HG03521 (cell line): ENCODE measurements around the gene SCARB1.

Source experiments
- ATAC-seq: cut with Tn5 transposase; IDR thresholded peaks from one replicate; pipeline ENCODE4 v1.9.1; 2021; ENCODE audit warnings: mild to moderate bottlenecking, moderate library complexity; ENCODE audit not compliant: unreplicated experiment

Gene SCARB1

DNA sequence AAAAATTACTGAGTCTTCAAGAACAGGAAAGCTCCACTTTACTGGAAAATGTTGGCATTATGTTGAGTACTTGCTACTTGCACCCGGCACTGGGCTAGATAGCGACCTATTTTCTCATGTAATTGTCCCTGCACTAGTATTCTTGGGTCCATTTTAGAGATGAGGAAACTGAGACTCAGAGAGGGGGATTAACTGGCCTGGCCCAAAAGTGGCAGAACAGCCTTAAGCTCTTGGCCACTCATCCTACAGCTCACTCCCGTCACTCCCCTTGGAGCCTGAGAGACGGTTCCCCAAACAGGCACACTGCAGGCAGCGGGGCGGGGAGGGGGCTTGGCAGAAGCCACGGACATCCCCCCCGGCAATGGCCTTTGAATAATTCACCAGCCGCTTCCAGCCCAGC is 113.9 kb downstream of the SCARB1 start:
- no peak for ATAC-seq

DNA sequence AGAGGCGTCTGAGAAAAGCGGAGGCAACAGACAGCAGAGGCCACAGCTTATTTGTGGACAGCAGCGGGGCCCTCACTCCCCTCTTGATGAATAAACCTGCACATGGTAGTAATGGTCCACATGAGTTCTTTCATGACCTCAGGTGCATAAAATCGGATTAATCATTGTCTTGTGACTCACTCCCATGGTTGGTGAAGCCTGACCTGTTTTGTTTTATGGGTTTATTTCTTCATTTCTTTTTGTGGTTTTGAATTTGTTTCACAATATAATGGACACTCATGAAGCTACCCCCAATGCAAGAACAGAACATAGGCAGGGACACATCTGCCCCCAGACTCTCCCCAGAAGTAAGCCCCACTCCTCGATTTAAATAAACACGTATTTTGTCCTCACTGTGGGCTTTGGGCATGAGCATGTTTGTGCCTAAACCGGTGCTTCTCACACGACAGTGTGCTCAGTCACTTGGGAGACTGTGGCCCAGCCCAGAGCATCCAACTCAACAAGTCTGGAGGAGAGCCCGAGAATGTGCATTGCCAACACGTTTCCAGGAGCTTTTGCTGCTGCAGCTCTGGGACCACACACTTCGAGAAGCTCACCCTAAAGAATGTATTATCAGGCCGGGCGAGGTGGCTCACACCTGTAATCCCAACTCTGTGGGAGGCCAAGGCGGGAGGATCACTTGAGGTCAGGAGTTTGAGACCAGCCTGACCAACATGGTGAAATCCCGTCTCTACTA is 116.1 kb downstream of the SCARB1 start:
- no peak for ATAC-seq

DNA sequence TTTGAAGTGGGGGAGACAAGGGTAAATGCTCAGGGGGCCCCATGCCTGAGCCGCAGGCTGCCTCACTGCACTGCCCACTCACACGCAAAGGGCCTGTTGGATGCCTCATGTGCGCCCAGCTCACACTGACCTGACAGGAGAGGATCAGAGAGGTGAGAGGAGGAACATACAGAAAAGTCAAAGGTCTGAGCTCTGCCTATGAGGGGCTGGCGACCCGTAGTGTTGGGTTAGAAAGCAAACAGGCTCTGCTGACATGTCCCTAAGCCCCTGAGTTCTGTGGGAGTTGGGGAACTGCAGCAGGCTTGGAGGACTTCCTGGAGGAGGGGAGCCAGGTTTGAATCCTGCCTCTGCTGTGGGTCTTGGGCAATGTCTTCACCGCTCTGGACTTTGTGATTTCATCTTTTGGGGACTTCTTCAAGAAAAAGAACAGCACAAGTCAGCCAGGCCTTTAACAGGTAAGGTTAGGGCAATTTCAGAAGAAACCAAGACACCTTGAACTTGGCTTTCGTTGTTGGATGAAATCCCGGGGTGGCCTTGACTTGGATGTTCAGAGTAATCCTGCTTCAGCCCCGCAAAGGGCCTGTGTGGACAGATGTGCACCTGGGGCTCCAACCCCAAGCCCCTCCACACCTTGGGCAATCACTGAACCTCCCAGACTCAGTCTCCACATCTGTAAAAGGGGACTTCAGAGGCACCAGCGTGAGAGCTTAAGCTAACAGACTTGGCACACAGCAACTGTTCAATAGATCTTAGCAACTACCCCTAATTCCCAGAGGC is 116.8 kb downstream of the SCARB1 start:
- ATAC-seq, result no peak

DNA sequence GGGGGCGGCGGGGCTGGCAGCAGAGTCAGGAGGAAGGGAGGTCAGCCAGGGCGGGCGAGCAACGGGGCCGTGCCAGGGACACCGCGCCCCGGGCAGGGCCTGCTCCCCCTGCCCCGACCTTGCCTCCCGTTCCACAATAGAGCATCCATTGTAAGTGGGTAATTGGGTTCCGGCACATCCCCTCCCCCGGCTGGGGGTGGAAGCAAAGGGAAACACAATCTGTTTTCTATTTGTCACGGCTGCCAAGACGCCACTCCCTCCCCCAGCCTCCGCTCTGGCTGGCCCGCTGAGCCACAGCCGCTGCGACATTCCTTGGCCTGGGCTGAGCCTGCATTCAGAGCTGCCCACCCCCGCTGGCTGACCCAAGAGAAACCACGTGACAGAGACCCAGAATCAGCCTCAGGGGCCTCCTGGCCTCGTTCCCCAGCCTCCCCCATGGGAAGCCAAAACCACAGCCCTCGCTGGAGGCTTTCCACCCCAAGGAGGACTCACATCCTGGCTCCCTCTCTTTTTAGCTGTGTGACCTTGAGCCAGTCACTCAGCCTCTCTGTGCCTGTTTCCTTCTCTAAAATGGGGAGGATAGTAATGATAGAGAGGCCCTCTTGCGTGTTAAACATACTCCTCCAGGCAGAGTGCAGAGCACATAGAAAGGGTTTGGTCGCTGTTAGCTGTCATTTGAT is 117.6 kb downstream of the SCARB1 start:
- ATAC-seq, result no peak

- no peak for ATAC-seq
These were observed 118.2 kb downstream of the SCARB1 start for GRCh38 chr12:124745465-124745890.

- ATAC-seq, result no peak
These were observed 118.8 kb downstream of the SCARB1 start for GRCh38 chr12:124744659-124745464.

GRCh38 chr12:124744273-124744640 is 119.4 kb downstream of the SCARB1 start:
- ATAC-seq, result no peak

DNA sequence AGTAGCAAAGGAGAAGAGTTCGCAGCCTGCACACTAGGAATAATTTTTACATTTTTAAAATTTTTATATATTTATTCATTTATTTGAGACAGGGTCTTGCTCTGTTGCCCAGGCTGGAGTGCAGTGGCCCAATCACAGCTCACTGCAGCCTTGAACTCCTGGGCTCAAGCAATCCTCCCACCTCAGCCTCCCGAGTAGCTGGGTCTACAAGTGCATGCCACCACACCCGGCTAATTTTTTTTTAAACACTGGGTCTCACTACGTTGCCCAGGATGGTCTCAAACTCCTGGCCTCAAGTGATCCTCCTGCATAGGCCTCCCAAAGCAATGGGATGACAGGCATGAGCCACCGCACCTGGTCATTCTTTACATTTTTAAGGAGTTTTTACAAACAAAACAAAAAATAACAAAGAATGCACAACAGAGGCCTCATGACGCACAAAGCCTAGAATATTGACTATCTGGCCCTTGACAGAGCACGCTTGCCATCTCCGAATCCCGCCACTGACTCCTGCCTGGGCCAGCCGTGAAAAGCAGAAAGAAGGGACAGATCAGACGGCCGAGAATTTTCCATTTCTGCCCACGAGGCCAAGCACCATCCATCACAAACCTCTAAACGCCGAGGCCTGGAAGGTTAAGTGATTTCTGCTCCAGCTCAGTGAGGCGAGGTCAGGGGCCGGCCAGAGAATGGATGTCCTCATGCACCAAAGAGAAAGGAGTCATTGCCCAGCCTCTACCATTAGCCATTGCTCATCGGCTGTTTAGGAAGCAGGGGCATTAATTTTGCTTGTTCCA is 120.0 kb downstream of the SCARB1 start:
- ATAC-seq, result no peak

- ATAC-seq, result no peak
These were observed 121.0 kb downstream of the SCARB1 start for GRCh38 chr12:124742678-124743077.

- no peak for ATAC-seq
These were observed 121.6 kb downstream of the SCARB1 start for GRCh38 chr12:124742111-124742510.

DNA sequence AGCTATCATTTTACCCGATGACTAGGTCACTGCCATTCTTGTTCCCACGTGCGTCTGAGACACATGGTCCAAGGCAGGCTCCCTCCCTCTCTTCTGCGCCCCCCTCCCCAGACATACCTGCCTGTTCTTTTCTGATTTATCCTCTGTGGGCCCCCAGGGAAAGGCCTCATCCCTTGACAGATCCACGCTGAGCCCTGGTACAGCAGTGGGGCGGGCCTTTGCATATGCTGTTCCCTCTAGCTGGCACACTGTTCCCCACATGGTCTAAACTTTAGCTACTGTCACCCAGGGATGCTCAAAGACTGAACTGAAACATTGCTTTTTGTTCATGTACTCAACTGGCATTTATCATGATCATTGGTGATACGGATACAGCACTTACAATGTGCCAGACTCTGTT is 122.5 kb downstream of the SCARB1 start:
- ATAC-seq, result no peak

GRCh38 chr12:124740691-124741137 is 123.0 kb downstream of the SCARB1 start:
- ATAC-seq, result no peak

- ATAC-seq, result no peak
These were observed 123.6 kb downstream of the SCARB1 start for GRCh38 chr12:124739953-124740561.

- ATAC-seq, result no peak
These were observed 124.8 kb downstream of the SCARB1 start for GRCh38 chr12:124738636-124739467.

DNA sequence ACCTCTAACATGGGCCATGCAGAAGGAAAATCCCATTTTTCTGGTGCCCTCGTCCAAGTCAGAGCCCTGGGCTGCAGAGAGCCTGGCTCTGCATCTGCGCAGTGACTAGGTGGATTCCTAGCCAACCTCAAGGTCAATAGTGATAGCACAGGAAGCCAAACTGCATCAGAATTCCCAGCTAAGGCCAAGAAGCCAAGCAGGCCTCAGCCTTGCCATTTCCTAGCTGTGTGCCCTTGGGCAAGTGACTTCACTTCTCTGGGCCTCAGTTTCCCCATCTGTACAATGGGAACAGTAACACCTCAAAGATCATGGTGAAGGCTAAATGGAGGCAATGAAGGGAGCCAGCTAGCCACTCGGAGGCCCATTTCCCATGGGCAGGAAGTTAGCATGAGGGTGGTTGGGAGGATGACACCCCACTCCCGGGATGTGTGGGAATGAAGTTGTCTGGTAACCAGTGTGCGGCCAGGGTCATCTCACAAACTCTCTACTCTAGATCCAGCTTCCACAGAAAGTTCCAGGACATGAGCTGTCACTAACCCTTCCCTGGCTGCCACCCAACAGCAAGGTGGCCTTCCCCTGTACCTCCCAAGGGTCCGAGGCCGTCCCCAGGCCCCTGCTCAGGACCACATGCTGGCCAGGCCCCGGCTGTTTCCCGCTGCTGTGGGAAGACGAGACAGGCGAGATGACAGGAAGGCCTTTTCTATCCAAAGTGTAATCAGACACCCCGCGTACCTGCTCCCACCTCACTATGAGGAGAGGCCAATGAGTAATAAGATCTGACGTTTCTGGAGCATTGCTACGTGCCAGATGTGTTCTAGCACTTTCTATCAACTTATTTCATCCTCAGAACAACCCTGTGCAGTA is 125.7 kb downstream of the SCARB1 start:
- no peak for ATAC-seq

- ATAC-seq, result no peak
These were observed 126.6 kb downstream of the SCARB1 start for GRCh38 chr12:124737040-124737419.

DNA sequence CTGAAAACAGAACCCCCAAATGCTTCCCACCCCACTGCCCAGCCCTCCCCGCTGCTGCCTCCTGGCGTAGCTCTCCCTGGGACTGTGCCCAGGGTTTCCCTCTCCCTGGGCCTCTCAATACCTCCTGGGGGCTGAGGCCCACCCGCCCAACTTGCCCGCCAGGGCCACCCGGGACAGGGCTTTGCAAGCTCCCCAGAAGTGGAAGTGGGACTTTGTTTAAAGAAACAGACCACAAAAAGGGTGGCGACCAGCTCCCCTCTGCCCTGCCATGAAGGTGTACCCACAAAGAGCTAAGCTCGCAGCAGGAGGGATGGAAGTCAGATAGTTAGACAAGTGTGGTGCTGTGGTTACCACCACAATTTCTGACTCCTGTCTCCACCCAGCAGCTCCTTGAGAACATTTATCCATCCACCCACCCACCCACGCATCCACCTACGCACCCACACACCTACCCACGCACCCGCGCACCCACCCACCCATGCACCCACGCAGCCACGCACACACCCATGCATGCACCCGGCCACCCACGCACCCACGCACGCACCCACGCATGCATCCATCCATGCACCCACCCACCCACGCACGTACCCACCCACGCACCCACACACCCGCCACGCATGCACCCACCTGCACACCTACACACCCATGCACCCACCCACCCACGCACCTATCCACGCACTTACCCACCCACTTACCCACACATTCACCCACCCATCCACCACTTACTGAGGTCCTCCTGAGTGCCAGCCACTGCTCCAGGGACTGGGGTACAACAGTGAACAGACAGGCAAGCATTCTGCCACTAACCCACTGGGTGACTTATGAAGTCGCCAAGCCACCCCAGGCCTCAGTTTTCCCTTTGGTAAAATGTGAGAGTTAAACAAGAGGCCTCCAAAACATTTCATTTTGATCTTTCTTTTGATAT is 127.3 kb downstream of the SCARB1 start:
- no peak for ATAC-seq
